Esophagus squamous epithelium (tissue), 5 donors: ENCODE data around the gene GTPBP2. TPM values are rescaled to one million over a fixed set of nuclear protein-coding genes. Genes with fewer than 3 reads are reported as not detected.

Experiments used
- DNase-seq: peaks from one replicate; lab custom pipeline; 2025; lab: John Stamatoyannopoulos, UW
- H3K27ac ChIP-seq, 4 donors: fragments of 200-600 bp; sonication (generic); one replicate each; pipeline ENCODE4 v1.5.1; 2016 to 2019; ENCODE audit warnings: mild to moderate bottlenecking in 1 of 4
- H3K27me3 ChIP-seq, 4 donors: fragments of 200-600 bp; sonication (generic); 1 replicate in 3 of 4; 2 replicates in 1 of 4; pipeline versions ENCODE4 v1.5.1 to v1.6.0; 2017 to 2021; ENCODE audit warnings: antibody characterized with exemption in 1 of 4
- H3K36me3 ChIP-seq, 3 donors: fragments of 200-600 bp; sonication (generic); one replicate each; pipeline ENCODE4 v1.5.1; 2016 to 2019
- H3K4me1 ChIP-seq, 3 donors: fragments of 200-600 bp; sonication (generic); one replicate each; pipeline ENCODE4 v1.5.1; 2017 to 2019
- H3K4me3 ChIP-seq, 4 donors: fragments of 200-600 bp; sonication (generic); 1 replicate in 3 of 4; 2 replicates in 1 of 4; pipeline ENCODE4 v1.5.1; 2016 to 2019; ENCODE audit warnings: mild to moderate bottlenecking in 2 of 4, moderate library complexity in 1 of 4
- H3K9me3 ChIP-seq, 3 donors: fragments of 200-600 bp; sonication (generic); one replicate each; pipeline ENCODE4 v1.5.1; 2016 to 2019
- POLR2A ChIP-seq, 4 donors: fragments of 450-650 bp; IDR thresholded peaks; one replicate each; pipeline ENCODE4 v1.6.1; 2017; ENCODE audit warnings: antibody characterized with exemption in 4 of 4, mild to moderate bottlenecking in 4 of 4, moderate library complexity in 3 of 4
- WGBS, 2 donors: methylation state at CpG; one replicate each; pipeline ENCODE4 v1.1.5; 2018; 5-methylcytosine and 5-hydroxymethylcytosine counted together
- intact Hi-C: fragments of 100-400 bp; cut with DNase I; formaldehyde crosslinking; loops from one replicate; pipeline ENCODE4 v1.15.0; 2022
- total RNA-seq, 4 donors: library from RNA; depleted of rRNA; stranded (reverse); fragments of >200 nt; gene quantifications; one replicate each; pipeline ENCODE4 v1.1.0, GENCODE V29; 2016
- TF ChIP-seq, protein P1 (sequence below), 6 experiments: fragments of 450-650 bp in 4 of 6; fragments of 200-600 bp in 2 of 6; sonication (generic) in 2 of 6; IDR thresholded peaks; one replicate each; pipeline ENCODE4 v1.5.1; 2016 to 2019; ENCODE audit warnings: antibody characterized with exemption in 6 of 6, mild to moderate bottlenecking in 4 of 6, moderate library complexity in 4 of 6
- donor health status: DM: yes; HTN: yes; CAD: no.

Gene GTPBP2
- total RNA-seq, 4 donors from 2014 or later, result 24.3 to 52.4 (median 48.6) TPM

GRCh38 chr6:43613721-43614395, 15.2 kb downstream of the GTPBP2 start:
- Histone ChIP-seq H3K4me1 (no peaks in the 10 kb centered on the region), H3K36me3 (peaks cover 10 to 69% (median 23%) of the 10 kb centered on the region in 3 donors), H3K27ac (no peak overlapping the region), H3K4me3 (no peak overlapping the region), H3K27me3 (no peaks in the 10 kb centered on the region), H3K9me3 (no peaks in the 10 kb centered on the region)
- DNase-seq, result no peak
- intact Hi-C loops, result no loop called here
- WGBS, 2 donors, result 93% methylated on average over 2 to 6 of the region's 6 CpGs
- TF ChIP-seq, protein P1, sequence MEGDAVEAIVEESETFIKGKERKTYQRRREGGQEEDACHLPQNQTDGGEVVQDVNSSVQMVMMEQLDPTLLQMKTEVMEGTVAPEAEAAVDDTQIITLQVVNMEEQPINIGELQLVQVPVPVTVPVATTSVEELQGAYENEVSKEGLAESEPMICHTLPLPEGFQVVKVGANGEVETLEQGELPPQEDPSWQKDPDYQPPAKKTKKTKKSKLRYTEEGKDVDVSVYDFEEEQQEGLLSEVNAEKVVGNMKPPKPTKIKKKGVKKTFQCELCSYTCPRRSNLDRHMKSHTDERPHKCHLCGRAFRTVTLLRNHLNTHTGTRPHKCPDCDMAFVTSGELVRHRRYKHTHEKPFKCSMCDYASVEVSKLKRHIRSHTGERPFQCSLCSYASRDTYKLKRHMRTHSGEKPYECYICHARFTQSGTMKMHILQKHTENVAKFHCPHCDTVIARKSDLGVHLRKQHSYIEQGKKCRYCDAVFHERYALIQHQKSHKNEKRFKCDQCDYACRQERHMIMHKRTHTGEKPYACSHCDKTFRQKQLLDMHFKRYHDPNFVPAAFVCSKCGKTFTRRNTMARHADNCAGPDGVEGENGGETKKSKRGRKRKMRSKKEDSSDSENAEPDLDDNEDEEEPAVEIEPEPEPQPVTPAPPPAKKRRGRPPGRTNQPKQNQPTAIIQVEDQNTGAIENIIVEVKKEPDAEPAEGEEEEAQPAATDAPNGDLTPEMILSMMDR (IDR thresholded peaks at IDR 0.05), result no peak
- TF ChIP-seq POLR2A (IDR thresholded peaks at IDR 0.05), result no peak

DNA sequence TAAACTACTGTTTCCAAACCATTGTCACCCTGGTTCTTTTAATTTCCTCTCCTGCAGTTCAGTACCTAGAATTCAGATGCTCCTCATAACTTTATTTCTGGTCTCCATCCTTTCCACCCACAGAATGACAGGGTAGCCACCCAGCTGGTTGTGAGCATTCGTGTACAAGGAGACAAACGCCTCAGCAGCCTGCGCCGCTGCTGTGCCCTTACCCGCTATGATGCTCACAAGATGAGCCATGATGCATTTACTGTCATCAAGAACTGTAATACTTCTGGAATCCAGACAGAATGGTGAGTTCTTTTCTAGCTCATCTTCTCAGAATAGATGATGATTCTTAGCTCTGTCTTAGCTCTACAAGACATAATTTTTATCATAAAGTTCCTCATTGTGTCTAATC, 18.6 kb downstream of the GTPBP2 start:
- Histone ChIP-seq H3K27ac (no peak overlapping the region), H3K27me3 (no peaks in the 10 kb centered on the region), H3K36me3 (peaks cover 10 to 79% (median 23%) of the 10 kb centered on the region in 3 donors), H3K4me3 (no peak overlapping the region), H3K9me3 (no peaks in the 10 kb centered on the region), H3K4me1 (no peaks in the 10 kb centered on the region)
- no peak for DNase-seq
- WGBS, 2 donors, result 95 to 98% methylated on average over 5 of the region's 5 CpGs
- no peak for TF ChIP-seq POLR2A (IDR thresholded peaks at IDR 0.05)
- TF ChIP-seq, protein P1 (IDR thresholded peaks at IDR 0.05), result no peak
- intact Hi-C loops, result no loop called here

DNA sequence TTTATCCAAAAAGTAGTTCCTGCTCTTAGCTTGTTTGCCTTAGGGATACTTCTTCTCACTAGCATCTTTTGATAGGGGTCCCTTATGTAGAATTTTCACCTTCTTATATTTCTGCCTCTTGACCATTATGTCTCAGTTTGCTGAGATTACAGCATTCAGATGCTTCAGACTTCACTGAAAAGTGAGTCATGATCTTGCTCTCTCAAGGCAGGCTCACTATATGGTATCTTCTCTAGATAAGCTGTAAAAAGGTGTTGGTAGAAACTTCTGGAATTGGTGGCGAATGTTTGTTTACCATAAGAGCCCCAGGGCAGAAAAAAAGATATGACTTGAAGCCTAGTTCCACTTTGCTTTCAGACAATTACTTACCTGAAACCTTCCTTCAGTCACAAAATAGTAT, 19.7 kb downstream of the GTPBP2 start:
- H3K36me3 ChIP-seq, result peaks cover 10 to 79% (median 28%) of the 10 kb centered on the region in 3 donors
- no peaks in the 10 kb centered on the region for H3K4me1 ChIP-seq
- H3K4me3 ChIP-seq, result no peak overlapping the region
- no peak for DNase-seq
- TF ChIP-seq, protein P1 (IDR thresholded peaks at IDR 0.05), result no peak
- no peak for TF ChIP-seq POLR2A (IDR thresholded peaks at IDR 0.05)
- H3K27ac ChIP-seq, result no peak overlapping the region
- H3K27me3 ChIP-seq, result no peaks in the 10 kb centered on the region
- H3K9me3 ChIP-seq, result no peaks in the 10 kb centered on the region
- WGBS, 2 donors, result 88 to 100% methylated on average over 1 of the region's 1 CpG
- intact Hi-C loops, result no loop called here

GRCh38 chr6:43608807-43609206, 20.3 kb downstream of the GTPBP2 start:
- Histone ChIP-seq H3K4me3 (no peak overlapping the region), H3K27ac (no peak overlapping the region), H3K36me3 (peaks cover 5 to 79% (median 23%) of the 10 kb centered on the region in 3 donors), H3K27me3 (no peaks in the 10 kb centered on the region), H3K9me3 (no peaks in the 10 kb centered on the region), H3K4me1 (no peaks in the 10 kb centered on the region)
- TF ChIP-seq, protein P1 (IDR thresholded peaks at IDR 0.05), result no peak
- no peak for TF ChIP-seq POLR2A (IDR thresholded peaks at IDR 0.05)
- DNase-seq, result no peak
- WGBS, 2 donors, result 59 to 71% methylated on average over 1 of the region's 1 CpG
- intact Hi-C loops, result no loop called here

- intact Hi-C loops, result no loop called here
- Histone ChIP-seq H3K36me3 (peaks cover under 1 to 79% (median 19%) of the 10 kb centered on the region in 3 donors), H3K27me3 (no peaks in the 10 kb centered on the region), H3K27ac (no peak overlapping the region), H3K4me1 (no peaks in the 10 kb centered on the region), H3K9me3 (no peaks in the 10 kb centered on the region), H3K4me3 (no peak overlapping the region)
- DNase-seq, result no peak
- TF ChIP-seq POLR2A (IDR thresholded peaks at IDR 0.05), result no peak
- TF ChIP-seq, protein P1 (IDR thresholded peaks at IDR 0.05), result peak; percentile 57 to 83 (median 68)
- 5 to 6% methylated on average over 5 of the region's 5 CpGs for WGBS, 2 donors
Measured at GRCh38 chr6:43608310-43608763, 20.7 kb downstream of the GTPBP2 start.
